ENCODE measurements around the gene ITGAL.

ITGAL gene

DNA sequence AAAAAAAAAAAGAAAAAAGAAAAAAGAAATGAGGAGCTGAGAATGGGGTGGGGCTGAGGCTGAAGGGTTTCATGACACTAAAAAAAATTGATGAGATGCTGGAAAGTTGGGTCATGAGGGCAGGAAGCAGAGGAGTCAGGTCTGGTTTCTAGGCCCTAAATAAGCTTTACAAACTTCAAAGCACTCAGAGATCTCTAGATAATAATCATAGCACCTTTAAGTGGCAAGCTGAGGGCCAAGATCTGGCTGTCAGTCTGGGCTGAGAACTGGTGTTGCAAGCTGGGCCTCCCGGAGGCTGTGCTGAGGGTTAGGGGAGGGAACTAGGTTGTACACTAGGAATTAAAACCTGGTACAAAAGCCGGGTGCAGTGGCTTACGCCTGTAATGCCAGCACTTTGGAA, 79.2 kb downstream of the ITGAL start:
- DNase-seq, result peak; percentile 79

DNA sequence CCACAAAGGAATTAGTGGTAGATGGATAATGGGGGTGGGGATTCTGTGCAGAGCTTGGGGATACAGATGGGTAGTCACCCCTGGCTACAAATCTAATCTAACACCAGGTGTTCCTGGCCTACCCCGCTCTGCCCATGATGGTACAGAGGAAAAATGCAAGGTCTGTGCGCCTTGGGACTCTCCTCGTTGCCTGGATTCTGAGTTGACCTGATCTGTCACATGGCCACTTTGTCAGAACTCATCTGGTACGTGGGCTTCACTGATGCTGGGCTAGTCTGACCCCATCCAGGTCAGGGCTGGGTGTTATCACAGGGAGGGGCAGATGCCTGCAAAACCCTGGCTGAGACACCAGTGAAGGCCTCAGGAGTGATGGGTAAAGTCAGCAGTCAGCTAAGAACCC, 80.4 kb downstream of the ITGAL start:
- DNase-seq, result no peak

GRCh38 chr16:30553393-30553899, 80.9 kb downstream of the ITGAL start:
- no peak for DNase-seq

DNA sequence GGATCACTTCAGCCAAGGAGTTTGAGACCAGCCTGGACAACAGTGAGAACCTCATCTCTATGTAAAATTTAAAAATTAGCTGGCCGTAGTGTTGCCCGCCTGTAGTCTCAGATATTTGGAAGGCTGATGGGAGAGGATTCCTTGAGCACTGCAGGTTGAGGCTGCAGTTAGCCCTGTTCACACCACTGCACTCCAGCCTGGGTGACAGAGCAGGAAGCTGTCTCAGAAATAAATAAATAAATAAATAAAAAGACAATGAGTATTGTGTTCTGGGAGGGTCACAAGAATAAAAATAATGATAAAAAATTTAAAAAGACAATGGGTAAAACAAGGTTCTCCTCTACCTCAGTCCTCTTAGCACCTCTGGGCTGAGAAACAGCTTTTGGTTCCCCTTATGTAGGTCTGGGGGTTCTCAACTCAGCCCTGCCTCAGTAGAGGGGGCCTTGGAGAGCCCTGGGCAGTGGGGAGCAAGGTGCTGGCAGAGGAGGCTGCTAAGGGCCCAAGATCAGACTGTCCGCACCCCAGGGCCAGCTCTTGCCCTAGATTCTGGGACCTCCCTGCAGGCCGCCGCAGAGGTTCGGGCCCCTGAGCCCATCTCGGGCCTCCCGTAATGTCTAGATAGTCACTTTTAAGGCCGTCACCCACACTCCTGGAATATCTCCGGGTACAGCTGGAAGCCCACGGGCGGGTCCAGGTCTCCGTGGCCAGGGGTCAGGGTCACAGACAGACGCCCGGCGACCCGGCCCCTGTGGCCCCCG, 82.2 kb downstream of the ITGAL start:
- DNase-seq, result no peak

DNA sequence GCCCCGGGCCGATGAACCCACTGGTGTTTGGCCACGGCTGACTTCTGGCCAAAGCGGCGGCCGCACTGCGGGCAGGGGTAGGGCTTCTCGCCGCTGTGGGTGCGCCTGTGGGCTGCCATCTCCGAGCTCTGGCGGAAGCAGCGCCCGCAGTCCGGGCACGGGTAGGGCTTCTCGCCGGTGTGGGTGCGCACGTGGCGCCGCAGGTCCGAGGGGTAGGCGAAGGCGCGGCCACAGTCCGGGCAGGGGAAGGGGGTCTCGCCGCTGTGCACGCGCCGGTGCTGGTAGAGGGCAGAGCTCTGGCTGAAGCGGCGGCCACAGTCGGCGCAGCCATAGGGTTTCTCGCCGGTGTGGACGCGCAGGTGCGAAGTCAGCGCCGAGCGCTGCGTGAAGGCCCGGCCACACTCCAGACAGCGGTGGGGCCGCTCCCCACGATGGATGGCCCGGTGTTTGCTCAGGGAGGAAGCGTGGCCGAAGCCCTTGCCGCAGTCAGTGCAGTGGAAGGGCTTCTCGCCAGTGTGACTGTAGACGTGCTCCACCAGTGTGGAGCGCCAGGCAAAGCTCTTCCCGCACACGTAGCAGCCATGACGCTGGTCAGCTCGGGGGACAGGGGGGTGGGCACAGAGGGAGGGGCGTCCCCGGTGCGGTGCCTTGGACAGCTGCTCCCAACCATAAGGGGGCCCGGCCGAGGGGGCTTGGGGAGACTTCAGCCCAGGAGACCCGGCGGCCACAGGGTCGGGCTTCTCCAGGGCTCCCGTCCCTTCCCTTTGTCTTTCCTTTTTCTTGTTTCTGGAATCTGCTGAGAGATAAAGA, 83.0 kb downstream of the ITGAL start:
- DNase-seq, result no peak

GRCh38 chr16:30556125-30556473, 83.6 kb downstream of the ITGAL start:
- no peak for DNase-seq

DNA sequence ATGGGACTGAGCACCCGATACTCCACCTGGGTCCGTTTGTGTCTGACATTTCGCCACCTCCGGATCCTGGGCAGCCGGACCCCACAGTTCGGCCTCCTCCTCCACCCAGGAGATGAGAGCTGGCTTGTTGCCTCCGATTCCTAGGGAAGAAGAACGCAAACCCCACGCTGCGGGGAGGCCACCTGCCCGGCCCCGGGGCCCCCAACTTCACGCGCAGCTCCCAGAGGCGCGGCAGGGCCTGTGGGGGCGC, 85.1 kb downstream of the ITGAL start:
- peak; percentile 52 for DNase-seq

- DNase-seq, result peak; percentile 97
These were observed 85.6 kb downstream of the ITGAL start, which contains the start of gene ZNF764 for GRCh38 chr16:30557957-30558788. Gene ZNF764, minus strand, starts transcription at chr16:30558374. Its CDS starts 192 bp downstream, at chr16:30558182.

GRCh38 chr16:30558789-30559377, 86.3 kb downstream of the ITGAL start:
- no peak for DNase-seq

- no peak for DNase-seq
These were observed 87.1 kb downstream of the ITGAL start for GRCh38 chr16:30559690-30560089.

DNA sequence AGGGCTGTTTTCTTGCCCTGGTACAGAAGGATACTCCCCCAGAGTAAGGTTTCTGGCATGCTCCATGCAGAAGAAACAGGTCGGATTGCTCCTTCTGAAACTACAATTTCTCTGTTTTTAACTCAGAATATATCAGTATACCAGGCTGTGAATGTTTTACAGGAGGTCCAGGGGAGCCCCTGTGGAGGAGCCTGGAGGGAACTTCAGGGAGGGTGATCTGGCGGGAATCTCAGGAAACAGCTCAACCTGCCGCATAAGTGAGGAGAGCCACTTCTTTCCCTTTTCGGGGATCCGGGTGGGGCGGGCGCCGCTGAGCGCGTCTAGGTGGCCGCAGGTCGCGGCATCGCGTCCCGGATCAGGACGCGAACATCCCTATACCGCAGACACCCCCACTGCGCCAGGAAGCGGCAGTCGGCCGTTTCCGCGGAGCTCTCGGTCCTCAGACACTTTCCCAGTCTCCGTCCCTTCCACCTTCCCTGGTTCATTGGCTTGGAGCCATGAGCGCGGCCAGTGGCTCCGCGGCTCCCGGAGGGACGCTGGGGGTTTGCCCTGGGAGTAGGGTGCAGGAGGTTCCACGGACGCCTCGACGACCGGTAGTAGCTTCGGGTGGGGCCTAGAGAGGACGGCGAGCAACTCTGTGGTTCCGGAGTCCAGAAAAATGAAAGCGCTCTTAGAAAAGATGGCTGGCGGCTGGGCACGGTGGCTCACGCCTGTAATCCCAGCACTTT, 88.7 kb downstream of the ITGAL start:
- DNase-seq, result peak; percentile 49

DNA sequence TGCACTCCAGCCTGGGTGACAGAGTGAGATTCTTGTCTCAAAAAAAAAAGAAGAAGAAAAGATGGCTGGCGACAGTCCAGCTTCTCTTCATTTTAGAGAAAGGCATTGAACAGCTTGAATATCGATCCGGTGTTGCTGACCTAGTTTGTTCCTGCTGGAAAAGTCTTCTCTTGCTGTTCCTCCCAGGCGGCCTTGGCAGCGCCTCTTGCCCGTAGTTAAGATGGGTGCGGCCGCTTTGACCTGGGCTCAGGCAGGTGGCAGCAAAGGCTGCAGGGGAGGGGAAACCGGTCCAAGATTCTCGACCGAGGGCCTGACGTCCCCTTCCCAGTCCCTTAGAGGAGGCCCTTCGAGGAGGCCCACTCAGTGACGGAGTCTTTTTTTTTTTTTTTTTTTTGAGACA, 89.5 kb downstream of the ITGAL start:
- DNase-seq, result no peak

GRCh38 chr16:30565526-30565925, 93.0 kb downstream of the ITGAL start:
- DNase-seq, result no peak

- no peak for DNase-seq
These were observed 93.4 kb downstream of the ITGAL start for GRCh38 chr16:30565984-30566383.

- DNase-seq, result no peak
These were observed 94.0 kb downstream of the ITGAL start for GRCh38 chr16:30566531-30566930.

DNA sequence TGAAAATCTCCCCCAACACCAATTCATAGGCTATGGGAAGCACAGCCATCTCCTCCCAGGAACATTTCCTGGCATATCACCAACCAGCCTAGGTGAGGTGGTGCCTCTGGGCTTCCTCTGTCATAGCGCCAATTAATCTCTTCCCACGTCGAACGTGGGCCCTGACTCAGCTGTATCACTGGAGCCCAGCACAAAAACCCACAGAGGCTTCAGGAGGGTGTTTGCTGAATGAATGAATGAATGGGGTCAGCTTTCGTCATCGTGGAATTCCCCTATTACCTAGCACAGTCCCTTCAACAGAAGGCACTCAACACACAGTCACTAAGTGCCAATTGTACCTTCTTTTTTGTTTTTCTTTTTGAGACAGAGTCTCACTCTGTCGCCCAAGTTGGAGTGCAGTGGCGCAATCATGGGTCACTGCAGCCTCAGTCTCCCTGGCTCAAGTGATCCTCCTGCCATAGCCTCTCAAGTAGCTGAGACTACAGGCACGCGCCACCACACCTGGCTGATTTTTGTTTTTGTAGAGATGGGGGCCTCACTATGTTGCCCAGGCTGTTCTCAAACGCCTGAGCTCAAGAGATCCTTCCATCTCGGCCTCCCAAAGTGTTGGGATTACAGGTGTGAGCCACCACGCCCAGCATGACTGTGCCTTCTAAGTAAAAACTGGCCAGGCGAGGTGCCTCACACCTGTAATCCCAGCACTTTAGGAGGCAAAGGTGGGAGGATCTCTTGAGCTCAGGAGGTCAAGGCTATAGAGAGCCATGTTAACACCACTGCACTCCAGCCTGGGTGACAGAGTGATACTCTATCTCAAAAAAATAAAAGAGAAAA, 94.8 kb downstream of the ITGAL start:
- peak; percentile 62 for DNase-seq

GRCh38 chr16:30567991-30568638, 95.6 kb downstream of the ITGAL start:
- DNase-seq, result peak; percentile 73

- DNase-seq, result no peak
These were observed 96.7 kb downstream of the ITGAL start for GRCh38 chr16:30569281-30569680.

- no peak for DNase-seq
These were observed 97.4 kb downstream of the ITGAL start for GRCh38 chr16:30569746-30570635.
